Middle frontal gyrus (tissue), 1 donor: Measurements from ENCODE around the gene PLN.

Experiments
- DNase-seq: peaks from one replicate; pipeline ENCODE4 v3.0.0-alpha.2; 2015; ENCODE audit warnings: low spot score; ENCODE audit errors: extremely low spot score

Gene PLN

DNA sequence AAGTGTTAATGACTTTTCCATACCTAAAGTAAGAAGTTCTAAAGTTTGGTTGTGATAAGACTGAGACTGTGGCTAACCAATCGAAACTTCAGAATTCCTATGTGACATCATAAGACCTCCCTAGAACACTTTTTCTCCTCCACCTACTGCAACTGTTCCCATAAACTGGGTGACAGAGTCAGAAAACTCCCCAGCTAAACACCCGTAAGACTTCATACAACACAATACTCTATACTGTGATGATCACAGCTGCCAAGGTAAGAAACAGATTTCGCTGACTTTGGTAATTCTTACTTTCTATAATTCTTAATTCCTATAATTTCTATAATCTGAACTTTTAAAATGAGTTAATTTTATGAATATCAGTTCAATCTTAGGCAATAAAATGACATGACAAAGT is at the start of gene PLN:
PLN (plus strand) TSS at position 161 of the 400 bp plus-strand sequence. CDS start 10,626 bp downstream, outside the sequence.
- DNase-seq: no peak

DNA sequence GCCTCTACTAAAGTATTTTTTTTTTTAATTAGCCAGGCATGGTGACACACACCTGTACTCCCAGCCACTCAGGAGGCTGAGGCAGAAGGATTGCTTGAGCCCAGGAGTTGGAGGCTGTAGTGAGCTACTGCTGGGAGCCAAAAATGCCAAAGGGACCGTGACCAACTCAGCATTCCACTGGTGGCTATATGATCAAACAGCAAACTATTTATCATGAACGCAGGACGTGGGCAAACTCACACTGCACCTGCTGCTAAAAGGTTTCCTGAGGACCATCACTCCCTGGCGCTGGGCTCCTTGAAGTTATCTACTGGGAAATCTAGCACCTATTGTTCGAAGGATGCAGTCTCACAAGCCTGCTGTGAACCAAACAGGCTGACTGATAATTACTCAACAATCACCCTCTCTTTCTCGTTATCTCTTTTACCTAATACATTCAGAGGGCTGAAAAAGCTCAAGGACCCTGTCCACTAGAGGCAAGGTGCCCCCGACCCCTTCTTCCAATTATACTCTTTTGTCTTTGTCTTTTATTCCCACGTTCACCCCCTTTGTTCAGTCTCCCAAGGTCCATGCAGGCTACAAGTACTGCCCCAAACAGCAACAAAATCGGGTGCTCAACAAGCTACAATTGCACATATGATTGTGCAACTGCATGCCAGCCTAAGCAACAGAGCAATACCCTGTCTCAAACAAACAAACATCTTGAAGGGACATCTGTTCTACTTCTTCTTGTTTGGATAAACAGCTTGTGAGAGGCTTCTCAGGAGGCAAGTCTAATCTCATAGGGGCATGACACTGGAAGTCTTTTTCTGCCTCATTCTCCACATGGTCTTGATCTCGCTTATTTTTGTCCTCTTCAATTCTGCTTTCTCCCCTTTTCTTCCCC is 47.7 kb upstream of the PLN start:
- no peak for DNase-seq

GRCh38 chr6:118501099-118501498 is 47.0 kb upstream of the PLN start:
- DNase-seq: no peak

DNA sequence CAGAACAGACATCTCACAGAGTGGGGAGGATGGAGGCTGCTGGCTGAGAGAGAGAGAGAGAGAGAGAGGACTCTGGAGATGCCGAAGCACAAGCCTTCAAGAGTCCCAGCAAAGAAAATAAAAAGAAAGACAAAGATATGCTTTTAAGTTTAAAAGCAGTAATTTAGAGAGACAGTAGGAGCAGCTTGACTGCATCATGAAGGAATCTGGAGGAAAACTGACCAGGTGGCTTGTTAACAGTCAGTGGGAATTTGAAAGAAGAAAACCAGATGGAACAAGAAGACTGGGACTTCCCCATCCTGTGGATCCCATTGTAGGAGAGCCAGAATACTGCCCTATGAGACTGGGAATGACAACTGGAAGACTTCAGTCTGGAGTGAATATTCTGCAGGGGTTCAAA is 46.3 kb upstream of the PLN start:
- no peak for DNase-seq

- no peak for DNase-seq
Observed at GRCh38 chr6:118502169-118502568, 45.9 kb upstream of the PLN start.

DNA sequence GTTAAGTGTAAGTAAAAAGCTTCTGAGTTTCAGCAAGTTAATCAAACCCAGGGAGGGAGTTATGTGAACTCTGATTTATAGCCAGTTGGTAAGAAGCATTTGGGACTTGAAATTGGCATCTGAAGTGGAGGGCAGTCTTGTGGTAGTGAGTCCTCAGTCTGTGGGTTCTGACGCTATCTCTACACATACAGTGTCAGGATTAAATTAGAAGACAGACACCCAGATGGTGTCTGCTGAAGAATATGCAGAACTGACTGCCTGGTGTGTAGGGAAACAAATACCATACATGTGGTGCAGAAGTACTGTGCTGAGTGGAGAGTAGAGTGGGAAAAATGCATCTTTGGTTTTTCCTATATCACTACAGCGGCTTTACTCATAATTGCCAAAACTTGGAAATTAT is 43.5 kb upstream of the PLN start:
- no peak for DNase-seq

DNA sequence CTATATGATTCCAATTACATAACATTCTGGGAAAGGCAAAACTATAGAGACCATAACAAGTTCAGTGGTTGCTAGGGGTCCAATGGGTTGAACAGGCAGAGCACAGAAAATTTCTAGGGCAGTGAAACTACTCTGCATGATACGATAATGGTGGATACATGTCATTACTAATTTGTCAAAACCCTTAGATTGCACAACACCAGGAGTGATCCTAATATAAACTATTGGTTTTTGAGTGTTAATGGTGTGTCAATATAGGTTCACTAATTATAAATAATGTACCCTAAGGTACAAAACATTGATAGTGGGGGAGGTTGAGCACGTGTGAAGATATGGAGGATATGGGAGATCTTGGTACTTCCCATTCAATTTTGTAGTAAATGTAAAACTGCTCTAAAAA is 42.4 kb upstream of the PLN start:
- no peak for DNase-seq

- no peak for DNase-seq
Observed at GRCh38 chr6:118506071-118506638, 41.9 kb upstream of the PLN start.

GRCh38 chr6:118507636-118508035 is 40.5 kb upstream of the PLN start:
- no peak for DNase-seq

- no peak for DNase-seq
Observed at GRCh38 chr6:118509009-118509617, 39.0 kb upstream of the PLN start.

DNA sequence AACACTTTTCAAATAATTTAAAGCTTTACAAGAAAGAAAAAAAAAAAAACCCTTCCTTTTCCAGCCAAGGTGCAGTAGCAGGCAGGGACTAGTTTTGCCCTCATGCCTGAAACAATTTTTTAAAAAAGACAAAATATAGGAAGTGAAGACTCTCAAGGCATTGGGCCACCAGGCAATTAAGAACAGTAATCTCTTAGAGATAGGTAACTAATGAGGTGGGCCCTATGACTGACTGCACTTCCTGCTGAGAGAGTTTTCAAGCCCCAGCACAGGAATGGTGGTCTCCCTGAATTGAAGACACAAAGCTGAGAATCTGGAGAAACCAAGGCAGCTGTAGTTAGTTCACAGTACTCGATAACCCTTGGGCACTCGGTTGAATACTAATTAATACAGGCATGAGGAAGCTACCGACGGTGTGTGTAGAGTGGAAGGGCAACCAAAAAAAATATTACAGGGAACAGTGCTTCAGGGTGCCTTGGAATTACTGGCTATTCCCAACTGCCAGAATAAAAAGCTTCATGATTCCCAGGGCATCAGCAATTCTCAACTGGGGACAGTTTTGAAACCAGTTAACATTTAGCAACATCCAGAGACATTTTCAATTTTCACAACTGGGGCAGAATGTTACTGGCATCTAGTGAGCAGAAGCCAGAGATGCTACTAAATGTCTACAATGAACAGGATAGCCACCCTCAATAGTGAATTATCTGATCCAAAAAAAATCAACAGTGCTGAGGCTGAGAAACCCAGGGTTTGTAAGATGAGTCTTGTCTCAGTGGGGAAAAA is 36.0 kb upstream of the PLN start:
- DNase-seq: no peak

DNA sequence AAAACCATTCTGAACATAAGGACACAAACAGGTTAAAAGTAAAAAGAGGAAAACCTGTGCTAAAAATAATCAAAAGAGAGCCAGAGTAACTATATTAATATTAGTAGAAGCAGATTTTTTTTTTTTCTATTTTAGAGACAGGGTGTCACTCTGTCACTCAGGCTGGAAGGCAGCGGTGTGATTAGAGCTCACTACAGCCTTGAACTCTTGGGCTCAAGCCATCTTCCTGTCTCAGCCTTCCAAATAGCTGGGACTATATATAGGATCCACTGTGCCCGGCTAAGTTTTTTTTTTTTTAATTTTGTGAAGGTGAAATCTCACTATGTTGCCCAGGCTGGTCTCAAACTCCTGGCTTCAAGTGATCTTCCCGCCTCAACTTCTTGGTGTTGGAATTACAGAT is 33.4 kb upstream of the PLN start:
- DNase-seq: no peak

DNA sequence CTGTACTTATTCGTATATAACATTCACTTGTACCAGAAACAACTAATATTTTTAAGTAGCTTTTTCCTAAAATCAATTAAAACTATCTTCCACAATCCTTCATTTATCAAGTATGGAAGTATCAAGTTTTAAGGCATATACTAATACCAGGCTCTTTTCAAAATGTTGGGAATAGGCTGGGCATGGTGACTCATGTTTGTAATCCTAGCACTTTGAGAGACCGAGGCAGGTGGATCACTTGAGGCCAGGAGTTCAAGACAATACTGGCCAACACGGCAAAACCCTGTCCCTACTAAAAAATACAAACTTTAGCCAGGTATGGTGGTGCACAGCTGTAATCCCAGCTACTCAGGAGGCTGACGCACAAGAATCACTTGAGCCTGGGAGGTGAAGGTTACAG is 25.7 kb upstream of the PLN start:
- no peak for DNase-seq

DNA sequence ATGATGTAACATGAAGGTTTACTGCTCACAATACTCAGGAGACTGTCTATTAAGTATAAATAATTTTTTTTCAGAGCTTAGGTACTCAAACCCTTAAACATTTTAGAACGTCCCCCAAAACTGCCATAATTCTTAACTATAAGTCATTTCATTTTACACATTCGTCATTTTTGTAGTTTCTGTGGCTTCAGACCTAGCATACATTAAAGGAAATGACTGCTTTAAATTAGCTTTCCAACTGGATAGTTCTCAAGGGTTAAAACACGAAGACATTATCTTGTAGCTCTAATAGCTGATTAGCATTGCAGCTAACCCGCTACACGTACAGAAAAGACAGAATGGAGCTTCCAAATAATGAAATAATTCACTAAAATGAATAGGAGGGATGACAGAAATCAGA is 24.9 kb upstream of the PLN start:
- DNase-seq: no peak

GRCh38 chr6:118524686-118525085 is 23.4 kb upstream of the PLN start:
- no peak for DNase-seq

GRCh38 chr6:118525913-118526780 is 21.9 kb upstream of the PLN start:
- DNase-seq: no peak

- no peak for DNase-seq
Observed at GRCh38 chr6:118528129-118528528, 20.0 kb upstream of the PLN start.

DNA sequence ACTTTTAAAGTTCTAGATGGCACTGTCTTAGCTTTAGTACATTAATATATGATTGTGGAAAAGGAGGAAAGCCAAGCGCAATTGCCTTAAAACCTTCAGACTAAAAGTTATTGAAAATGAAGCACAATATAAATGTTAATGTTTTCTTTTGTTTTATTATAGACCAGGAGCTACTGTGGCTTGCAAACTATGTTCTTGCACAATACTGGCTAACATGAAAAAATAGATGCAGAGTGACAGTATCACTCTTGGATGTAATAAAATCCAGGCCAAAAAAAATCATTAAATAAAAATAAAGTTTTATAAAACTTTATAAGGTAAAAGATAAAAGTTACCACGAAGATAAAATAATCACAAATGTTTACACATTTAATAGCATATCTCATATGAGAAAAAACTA is 18.3 kb upstream of the PLN start:
- DNase-seq: no peak

GRCh38 chr6:118530942-118531341 is 17.2 kb upstream of the PLN start:
- no peak for DNase-seq

DNA sequence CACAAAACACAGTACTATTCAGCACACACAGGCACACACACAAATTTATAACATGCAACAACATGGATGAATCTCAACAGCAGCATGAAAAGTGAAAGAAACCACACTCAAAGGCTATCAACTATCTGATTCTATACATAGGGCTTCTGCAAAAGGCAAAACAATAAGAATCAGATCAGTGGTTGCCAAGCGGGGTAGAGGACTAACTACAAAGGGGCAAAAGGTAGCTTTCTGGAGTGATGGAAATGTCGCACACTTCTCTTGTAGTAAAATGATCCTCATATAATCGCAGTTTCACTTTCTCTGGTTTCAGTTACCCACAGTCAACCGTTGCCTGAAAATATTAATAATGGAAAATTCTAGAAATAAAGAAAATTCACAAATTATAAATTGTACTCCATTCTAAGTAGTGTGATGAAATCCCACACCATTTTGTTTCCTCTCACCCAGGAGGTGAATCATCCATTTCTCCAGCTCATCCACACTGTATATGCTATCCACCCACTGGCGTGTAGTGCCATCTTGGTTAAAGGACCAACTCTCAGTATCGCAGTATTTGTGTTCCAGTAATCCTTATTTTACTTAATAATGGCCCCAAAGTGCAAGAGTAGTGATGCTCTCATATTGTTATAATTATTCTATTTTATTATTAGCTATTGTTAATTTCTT is 12.8 kb upstream of the PLN start:
- no peak for DNase-seq
